ENCODE results near the gene MYO15B.

The MYO15B gene

DNA sequence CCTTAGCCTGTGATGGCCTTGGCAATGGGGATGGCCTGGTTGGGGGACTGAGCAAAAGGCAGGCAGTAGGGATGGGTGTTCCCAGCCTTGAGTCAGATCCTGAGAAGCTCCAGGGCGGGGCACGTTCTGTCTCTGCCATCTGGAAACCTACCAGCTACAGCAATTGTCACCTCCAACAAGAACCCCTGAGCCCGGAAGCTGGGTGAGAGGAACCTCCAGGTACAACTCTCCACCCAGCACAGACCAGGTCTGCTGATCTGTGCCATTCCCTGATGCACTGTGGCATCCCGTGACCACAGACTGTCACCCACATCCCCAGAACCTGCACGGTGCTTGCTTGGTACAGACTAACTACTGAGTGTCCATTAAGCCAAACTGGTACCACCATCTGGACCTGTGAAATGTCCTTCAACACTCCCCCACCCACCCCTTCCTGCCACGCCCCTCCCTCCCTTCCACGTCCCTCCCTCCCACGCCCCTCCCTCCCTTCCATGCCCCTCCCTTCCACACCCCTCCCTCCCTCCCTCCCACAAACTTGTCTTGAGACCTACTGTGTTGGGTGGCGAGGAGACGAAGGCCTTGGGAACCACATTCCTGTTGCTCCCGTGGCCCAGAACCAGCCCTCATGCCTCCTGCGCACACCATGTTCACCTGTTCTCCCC lies 16.6 kb downstream of the MYO15B start:
- no peak for DNase-seq

DNA sequence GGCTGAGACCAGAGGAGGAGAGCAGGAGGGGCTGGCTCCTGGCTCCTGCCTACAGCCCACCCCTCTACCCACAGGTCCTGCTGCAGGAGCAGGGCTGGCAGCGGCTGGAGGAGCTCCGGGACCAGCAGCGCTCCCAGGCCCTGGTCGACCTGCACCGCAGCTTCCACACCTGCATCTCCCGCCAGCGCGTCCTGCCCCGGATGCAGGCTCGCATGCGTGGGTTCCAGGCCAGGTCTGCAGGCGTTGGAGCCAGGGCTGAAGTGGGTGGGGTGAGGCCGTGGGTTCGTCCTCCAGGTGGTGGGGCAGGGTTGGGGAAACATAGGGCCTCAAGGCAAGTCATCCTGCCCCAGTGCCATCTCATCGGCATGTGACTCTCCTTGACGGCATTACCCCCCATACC lies 18.2 kb downstream of the MYO15B start:
- no peak for DNase-seq

DNA sequence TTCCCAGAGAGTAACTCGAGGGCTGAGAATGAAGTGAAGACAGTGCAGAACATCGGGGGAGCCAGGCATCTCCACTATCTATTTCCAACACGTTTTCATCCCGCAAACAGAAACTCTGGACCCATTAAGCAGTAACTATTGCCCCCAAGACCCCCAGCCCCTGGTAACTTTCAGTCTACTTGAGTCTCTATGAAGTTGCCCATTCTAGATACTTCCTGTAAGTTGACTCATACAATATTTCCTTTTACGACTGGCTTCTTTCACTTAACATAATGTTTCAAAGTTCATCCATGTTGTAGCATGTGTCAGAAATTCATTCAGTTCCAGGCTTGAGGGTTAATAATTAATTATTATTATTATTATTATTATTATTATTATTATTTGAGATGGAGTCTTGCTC lies 19.5 kb downstream of the MYO15B start:
- DNase-seq, result no peak

DNA sequence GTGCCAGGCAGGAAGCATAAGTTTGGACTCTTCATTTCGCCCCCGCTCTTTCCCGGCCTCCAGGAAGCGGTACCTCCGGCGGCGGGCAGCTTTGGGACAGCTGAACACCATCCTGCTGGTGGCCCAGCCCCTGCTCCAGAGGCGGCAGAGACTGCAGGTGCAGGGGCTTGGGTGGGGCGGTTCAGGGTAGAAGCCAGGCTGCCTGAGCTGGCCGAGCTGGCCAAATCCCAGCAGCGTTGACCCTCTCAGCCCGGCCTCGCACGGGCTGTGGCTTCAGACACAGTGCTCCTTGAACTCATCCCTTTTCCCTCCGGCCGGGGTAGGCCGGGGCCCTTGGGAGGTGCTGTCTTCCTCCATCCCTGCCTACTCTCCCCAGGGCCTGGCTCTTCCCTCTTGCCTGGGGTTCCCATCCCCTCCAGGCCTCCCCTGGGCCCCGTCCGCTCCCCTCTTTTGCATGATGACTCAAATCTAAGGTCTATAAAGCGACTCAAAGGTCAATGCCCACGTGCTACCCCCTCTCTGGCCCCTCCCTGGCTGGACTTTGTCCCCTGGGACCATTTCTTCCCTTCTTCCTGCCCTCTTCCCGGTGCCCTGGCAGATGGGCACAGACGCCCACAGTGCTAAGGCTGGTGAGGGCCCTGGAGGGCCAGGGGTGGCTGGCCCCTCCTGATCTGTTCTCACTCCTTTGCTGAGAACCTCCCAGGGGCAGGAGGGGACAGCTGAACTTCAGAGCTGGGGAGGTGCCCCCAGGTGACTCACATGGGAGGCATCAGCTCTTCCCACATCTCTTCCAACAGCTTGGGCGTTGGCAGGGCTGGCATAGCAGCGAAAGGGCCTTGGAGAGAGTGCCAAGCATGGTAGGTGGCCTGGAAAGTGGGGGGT lies 22.7 kb downstream of the MYO15B start:
- no peak for DNase-seq

DNA sequence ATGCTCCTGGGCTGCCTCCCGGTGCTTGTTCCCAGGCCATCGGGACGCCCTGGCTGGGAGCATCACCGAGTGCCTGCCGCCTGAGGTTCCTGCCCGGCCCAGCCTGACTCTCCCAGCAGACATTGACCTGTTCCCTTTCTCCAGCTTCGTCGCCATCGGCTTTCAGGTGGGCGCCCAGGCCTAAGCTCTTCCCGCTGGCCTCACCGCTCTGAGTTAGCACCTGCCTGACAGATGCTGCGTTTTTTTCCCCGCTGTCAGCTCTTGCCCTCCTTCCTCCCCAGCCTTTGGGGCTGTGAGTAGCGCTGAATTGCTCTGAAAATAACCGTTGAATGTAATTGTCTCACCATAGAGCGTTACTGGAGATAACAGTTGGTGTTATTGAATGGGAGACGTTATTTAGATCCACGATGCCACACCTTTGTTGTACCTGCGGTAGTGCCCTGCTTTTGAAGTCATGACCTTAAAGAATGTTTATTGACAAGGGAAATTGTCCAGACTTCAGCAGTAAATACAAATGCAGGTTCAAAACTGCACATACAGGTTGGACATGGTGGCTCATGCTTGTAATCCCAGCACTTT lies 24.3 kb downstream of the MYO15B start:
- no peak for DNase-seq

DNA sequence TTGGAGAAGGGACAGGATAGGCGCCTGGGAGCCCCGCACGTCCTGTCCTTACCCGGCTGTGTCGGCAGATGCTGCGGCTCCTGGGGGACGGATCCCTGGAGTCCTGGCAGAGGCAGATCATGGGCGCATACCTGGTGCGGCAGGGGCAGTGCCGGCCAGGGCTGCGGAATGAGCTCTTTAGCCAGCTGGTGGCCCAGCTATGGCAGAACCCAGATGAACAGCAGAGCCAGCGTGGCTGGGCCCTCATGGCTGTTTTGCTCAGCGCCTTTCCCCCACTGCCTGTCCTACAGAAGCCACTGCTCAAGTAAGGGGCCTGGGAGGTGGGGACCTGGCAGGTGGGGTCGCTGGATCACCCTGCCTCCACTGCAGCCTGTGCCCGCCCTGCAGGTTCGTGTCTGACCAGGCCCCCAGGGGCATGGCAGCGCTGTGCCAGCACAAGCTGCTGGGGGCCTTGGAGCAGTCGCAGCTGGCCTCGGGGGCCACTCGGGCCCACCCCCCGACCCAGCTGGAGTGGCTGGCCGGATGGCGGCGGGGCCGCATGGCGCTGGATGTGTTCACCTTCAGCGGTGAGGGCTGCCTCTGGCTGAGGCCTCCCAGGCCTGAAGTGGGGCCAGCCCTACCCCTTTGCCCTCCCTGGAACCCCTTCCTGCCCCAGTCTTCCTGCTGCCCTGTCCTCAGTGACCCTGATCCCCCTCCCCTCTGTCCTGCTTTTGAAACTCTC lies 25.5 kb downstream of the MYO15B start:
- DNase-seq, result no peak

DNA sequence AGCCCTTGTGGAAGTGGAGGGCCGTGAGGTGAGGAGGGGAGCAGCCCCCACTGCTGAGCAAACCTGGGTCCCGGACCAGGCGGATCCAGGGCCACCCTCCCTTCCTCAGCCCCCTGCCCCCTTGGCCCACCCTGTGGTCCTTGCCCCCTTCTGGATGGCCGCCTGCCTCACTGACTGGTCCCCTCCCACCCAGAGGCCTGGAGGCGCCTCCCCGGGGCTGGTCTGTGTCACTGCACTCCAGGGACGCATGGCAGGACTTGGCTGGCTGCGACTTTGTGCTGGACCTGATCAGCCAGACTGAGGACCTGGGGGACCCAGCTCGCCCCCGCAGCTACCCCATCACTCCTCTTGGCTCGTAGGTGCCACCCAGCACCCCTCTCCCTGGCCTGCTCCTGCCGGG lies 26.4 kb downstream of the MYO15B start:
- no peak for DNase-seq

DNA sequence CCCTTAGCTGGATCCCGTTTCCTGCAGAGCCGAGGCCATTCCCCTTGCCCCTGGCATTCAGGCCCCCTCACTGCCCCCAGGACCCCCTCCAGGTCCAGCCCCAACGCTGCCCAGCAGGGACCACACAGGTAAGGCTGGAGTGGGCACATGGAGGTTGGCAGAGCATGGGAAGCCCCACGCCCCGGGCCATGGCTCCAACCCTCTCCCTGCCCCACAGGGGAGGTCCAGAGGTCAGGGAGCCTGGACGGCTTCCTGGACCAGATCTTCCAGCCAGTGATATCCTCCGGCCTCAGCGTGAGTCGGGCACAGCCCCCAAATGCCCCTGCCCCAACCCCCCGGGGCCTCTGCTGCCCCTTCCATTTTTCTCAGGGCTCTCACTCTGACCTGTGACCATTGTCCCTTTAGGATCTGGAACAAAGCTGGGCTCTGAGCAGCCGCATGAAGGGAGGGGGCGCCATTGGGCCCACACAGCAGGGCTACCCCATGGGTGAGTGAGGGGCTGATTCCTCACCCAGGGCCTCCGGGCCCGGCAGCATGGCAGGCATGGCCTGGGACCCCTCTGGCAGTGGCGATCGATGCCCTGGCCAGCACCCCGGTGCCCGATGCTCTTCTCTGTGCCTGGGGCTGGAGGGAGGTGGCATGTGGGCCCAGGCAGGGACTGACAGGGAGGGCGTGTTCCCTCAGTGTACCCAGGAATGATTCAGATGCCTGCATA lies 27.1 kb downstream of the MYO15B start:
- DNase-seq, result no peak

DNA sequence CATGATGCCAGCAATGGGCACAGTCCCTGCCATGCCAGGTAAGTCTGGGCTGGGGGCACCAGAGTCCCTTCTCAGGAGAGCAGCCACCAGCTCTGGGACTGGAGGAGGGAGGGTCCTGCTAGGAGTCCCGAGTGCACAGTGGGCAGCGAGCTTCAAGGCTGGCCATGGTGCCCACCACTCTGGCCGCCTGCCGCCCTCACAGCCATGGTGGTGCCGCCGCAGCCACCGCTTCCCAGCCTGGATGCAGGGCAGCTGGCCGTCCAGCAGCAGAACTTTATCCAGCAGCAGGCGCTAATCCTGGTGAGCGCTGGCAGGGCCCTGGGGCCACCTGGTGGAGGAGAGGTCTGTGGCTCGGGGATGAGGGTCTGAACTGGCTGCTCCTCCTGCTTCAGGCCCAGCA lies 27.7 kb downstream of the MYO15B start:
- no peak for DNase-seq

DNA sequence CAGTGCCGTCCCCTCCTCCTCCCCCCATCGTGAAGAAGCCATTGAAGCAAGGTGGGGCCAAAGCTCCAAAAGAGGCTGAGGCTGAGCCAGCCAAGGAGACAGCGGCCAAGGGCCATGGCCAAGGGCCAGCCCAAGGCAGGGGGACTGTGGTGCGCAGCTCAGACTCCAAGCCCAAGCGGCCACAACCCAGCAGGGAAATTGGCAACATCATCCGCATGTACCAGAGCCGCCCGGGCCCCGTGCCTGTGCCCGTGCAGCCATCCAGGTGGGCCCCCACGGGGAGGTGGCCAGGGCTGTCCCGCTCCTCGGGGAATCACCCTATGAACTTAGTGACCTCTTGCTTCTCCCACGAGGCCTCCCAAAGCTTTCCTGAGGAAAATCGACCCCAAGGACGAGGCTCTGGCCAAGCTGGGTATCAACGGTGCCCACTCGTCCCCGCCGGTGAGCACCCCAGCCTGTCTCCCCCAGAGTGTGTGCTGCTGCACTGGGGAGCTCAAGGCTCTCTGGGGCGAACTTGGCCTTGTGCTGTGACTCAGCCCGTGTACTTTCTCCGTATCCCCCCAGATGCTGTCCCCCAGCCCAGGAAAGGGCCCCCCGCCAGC lies 29.0 kb downstream of the MYO15B start:
- DNase-seq, result no peak

DNA sequence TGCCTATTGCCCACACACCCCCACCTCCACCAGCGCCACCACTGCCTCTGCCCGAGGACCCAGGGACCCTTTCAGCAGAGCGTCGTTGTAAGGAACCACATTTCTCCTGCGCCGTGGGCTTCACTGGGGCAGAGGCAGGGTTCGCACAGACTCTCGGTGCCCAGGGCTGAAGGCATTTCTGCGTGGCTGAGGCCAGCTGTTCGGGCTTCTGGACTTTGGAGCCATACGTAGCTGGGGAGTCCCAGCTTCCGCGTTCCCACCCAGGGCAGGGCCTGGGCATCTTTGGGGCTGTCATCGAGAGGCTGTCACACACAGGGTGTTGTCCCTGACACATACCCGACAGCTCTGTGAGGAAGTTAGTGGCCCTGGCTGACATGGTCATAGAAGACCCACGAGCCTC lies 29.6 kb downstream of the MYO15B start:
- DNase-seq, result no peak

DNA sequence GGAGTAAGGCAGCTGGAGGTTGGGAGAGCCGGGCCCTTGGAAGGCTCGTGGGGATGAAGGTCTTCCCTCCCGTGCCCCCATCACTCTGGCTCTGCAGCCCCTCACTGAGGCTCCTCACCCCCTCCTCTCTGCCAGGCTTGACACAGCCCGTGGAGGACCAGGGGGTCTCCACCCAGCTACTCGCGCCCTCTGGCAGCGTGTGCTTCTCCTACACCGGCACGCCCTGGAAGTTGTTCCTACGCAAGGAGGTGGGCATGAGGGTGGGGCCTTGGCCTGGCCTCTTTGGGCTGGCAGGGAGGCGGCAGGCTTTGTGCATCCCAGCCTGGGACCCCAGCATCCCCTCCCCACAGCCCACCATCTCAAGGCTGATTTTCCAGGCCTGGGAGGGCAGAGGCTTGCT lies 30.1 kb downstream of the MYO15B start:
- no peak for DNase-seq

DNA sequence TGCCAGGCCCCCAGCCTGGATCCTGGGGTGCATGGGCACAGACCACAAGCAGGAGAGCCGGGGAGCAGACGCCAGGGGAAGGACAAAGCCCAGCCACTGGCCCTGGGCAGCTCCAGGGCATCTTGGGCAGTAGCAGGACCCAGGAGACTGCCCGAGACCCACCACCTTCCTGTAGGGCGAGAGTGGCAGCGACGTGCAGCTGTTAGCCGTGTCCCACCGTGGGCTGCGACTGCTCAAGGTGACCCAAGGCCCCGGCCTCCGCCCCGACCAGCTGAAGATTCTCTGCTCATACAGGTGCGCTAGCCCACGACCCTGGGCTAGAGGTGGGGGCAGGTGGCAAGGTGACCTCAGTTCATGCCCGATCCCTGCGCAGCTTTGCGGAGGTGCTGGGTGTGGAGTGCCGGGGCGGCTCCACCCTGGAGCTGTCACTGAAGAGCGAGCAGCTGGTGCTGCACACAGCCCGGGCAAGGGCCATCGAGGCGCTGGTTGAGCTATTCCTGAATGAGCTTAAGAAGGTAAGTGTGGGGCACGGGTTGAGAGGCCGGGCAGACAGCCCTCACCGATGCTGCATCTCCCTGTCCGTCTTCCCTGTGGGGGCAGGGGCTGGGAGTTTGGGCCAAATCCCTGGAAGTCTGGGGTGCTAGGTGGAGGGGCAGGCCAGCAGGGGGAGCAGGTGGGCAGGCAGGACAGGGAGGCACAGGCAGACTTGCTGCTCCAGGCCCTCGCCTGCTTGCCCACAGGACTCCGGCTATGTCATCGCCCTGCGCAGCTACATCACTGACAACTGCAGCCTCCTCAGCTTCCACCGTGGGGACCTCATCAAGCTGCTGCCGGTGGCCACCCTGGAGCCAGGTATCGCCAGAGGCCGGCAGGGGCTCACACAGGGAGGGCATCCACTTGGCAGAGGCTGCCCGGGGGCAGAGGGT lies 32.2 kb downstream of the MYO15B start:
- DNase-seq, result no peak

DNA sequence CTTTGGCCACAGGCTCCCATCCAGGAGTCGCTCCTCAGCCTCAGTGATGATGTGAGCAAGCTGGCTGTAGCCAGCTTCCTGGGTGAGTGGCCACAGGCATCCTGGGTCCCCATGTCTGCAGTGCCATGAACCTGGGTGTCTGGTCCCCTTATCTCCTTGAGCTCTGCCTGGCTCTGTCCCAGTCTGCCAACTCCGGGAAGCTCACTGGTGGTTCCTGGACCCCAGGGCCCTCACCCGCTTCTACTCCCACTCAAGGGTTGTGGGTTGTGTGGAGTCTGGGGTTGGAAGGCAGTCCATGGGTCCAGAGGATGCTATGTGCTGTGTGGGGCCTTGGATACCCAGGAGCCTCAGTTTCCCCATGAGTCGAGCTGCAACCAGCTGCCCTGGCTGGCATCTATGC lies 33.9 kb downstream of the MYO15B start:
- DNase-seq, result no peak

DNA sequence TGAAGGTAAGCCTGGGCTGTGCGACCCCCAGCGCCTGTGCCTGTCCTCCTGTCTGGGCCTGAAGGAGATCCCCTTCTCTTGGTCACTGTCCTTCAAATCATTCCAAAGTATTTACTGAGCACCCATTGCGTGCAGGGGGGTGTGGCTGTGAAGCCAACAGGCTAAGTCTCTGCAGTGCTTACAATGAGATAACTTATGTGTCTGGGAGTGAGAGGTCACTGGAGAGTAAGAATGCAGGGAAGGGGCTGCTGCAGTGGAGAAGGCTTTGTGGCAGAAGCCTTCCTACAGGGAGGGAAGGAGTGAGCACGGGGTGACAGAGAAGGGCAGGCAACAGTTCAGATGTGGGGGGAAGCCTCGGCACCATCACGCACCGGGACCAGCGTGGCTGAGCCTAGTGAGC lies 34.5 kb downstream of the MYO15B start:
- no peak for DNase-seq

DNA sequence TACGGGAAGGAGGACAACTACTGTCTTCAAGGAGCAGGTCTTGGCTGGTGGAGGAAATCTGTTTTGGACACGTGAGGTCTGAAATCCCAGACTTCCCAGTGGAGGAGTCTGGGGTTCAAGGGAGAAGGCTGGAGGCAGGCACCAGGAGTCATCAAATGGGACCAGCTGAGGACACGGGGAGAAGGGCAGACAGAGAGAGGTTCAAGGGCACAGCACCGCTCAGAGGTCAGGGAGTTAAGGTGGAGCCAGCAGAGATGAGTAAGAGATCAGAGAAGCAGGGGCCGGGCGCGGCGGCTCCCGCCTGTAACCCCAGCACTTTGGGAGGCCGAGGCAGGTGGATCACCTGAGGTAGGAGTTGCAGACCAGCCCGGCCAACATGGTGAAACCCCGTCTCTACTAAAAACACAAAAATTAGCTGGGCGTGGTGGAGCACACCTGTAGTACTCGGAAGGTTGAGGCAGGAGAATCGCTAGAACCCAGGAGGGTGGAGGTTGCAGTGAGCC lies 35.2 kb downstream of the MYO15B start:
- no peak for DNase-seq

DNA sequence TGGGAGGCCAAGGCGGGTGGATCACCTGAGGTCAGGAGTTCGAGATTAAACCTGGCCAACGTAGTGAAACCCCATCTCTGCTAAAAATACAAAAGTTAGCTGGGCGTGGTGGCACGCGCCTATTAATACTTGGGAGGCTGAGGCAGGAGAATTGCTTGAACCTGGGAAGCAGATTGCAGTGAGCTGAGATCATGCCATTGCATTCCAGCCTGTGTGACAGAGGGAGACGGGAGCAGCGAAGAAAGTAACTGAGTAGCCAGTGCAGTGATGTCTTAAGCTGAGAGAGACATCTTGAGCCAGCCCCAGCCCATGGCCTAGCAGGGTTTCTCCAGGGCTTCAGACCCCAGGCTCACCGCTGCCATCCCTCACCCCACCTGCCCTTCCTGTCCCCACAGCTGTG lies 35.8 kb downstream of the MYO15B start:
- no peak for DNase-seq

DNA sequence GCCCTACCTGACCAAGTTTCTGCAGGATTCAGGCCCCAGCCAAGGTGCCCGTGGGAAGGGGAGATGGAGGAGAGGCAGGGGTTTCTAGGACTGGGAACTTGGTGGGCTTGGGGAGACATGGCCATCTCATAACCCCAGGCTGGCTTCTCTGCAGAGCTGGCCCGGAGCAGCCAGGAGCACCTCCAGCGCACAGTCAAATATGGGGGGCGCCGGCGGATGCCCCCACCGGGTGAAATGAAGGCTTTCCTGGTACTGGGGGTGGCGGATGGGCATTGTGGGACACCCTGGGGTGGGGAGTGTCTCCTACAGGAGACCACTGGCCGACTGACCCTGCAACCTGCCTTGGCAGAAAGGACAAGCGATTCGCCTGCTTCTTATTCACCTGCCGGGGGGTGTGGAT lies 36.4 kb downstream of the MYO15B start:
- no peak for DNase-seq

DNA sequence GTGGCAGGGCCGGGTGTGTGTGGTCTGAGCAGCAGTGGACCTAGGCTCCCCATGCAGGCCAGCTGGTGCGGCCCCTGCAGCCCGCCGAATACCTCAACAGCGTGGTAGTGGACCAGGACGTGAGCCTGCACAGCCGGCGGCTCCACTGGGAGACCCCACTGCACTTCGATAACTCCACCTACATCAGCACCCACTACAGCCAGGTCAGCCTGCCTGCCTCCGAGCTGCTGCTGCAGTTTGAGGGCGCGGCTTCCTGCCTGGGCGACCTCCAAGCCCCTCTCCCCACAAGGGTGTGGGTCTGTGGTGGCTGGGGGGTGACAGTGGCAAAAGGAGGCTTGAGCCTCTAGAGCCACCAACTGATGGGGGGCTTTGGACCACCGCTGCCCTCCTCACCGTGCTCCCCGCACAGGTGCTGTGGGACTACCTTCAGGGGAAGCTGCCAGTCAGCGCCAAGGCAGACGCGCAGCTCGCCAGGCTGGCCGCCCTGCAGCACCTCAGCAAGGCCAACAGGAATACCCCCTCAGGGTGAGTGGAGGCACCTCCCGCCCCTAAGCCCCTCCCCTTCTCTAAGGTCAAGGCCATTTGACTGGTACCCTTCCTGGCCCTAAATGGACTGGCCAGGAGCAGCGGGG lies 37.2 kb downstream of the MYO15B start:
- DNase-seq, result no peak

DNA sequence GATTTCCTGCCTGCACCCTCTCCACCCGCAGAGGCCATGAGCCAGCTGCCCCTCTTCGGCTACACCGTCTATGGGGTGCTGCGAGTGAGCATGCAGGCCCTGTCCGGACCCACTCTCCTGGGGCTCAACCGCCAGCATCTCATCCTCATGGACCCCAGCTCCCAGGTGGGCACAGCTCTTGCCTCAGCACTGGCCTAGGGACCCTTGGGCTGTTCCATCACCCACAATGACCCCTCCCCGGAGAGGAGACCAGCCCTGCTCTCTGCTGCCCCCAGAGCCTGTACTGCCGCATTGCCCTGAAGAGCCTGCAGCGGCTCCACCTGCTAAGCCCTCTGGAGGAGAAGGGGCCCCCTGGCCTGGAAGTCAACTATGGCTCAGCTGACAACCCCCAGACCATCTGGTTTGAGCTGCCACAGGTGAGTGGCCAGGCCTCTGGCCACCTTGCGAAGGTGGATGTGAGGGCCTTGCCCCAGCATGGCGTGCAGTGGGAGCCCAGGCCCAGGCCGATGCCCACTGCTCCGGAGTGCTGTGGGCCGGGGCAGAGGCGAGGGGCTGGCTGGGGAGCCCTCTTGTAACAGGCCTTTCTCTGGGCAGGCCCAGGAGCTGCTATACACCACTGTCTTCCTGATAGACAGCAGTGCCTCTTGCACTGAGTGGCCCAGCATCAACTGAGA lies 38.4 kb downstream of the MYO15B start:
- DNase-seq, result no peak
